Activated CD4-positive, alpha-beta memory T cell treated with anti-CD3 and anti-CD28 coated beads, Interleukin-2, amount 10 ng/mL, durations not matched to agents 7 days and 5 days (primary cell): ENCODE results near the gene BLCAP. TPM values are rescaled to one million over a fixed set of nuclear protein-coding genes. Genes with fewer than 3 reads are reported as not detected.

ENCODE experiments used
- CTCF ChIA-PET: fragments of 350-600 bp; sonication (Branson Sonifier 250); formaldehyde crosslinking; loops from one replicate; lab custom pipeline; 2021; ENCODE audit warnings: antibody characterized with exemption, inconsistent platforms; lab: Charles Lee
- POLR2A ChIA-PET: fragments of 350-600 bp; sonication (Branson Sonifier 250); formaldehyde crosslinking; loops from one replicate; lab custom pipeline; 2021; ENCODE audit warnings: antibody characterized with exemption; lab: Charles Lee
- DNase-seq: peaks from one replicate; pipeline ENCODE4 v3.0.0-alpha.2; 2020
- H3K27ac Mint-ChIP-seq: one replicate; pipeline ENCODE4 v1.8.0; 2021; ENCODE audit warnings: mild to moderate bottlenecking, mixed read lengths
- H3K27me3 Mint-ChIP-seq: one replicate; pipeline ENCODE4 v1.8.0; 2021; ENCODE audit warnings: mixed read lengths
- H3K36me3 Mint-ChIP-seq: one replicate; pipeline ENCODE4 v1.8.0; 2021; ENCODE audit warnings: low read depth, mixed read lengths
- H3K4me1 Mint-ChIP-seq: one replicate; pipeline ENCODE4 v1.8.0; 2021; ENCODE audit warnings: mixed read lengths
- H3K4me3 Mint-ChIP-seq: one replicate; pipeline ENCODE4 v1.8.0; 2021; ENCODE audit warnings: mild to moderate bottlenecking, mixed read lengths
- H3K9me3 Mint-ChIP-seq: one replicate; pipeline ENCODE4 v1.8.0; 2021; ENCODE audit warnings: mixed read lengths
- total RNA-seq, 2 experiments: library from RNA; stranded (reverse); gene quantifications; one replicate each; pipeline ENCODE4 v1.2.3, GENCODE V29; 2021

Gene BLCAP
- total RNA-seq, 2 experiments from 2014 or later = 37.7 to 39.4 TPM

DNA sequence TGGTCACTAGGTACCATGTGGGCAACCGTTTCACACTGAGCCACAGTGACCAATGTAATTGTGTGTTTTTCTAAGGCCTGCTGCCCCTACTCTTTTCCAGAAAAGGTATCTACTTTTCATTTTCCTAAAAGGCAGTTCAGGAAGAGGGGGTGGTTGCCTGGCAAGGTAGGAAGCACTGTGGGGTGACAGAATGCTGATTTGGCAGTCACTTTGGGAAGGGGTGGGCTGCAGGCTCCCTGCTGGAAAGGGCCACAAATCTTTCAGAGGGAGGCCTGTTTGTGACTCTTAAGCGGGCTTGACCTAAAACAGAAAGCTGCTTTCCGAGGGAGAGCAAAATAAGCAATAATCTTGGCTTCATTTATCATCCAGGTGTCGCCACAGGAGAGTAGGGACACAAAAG, 11.8 kb downstream of the BLCAP start:
- no peak overlapping the region for H3K27ac Mint-ChIP-seq
- H3K36me3 Mint-ChIP-seq = peaks cover 30% of the 10 kb centered on the region
- H3K4me3 Mint-ChIP-seq = no peak overlapping the region
- no peak for DNase-seq
- H3K4me1 Mint-ChIP-seq = peaks cover 3% of the 10 kb centered on the region
- no peaks in the 10 kb centered on the region for H3K9me3 Mint-ChIP-seq
- H3K27me3 Mint-ChIP-seq = no peaks in the 10 kb centered on the region
- ChIA-PET CTCF (no interaction called here), POLR2A (no interaction called here)

DNA sequence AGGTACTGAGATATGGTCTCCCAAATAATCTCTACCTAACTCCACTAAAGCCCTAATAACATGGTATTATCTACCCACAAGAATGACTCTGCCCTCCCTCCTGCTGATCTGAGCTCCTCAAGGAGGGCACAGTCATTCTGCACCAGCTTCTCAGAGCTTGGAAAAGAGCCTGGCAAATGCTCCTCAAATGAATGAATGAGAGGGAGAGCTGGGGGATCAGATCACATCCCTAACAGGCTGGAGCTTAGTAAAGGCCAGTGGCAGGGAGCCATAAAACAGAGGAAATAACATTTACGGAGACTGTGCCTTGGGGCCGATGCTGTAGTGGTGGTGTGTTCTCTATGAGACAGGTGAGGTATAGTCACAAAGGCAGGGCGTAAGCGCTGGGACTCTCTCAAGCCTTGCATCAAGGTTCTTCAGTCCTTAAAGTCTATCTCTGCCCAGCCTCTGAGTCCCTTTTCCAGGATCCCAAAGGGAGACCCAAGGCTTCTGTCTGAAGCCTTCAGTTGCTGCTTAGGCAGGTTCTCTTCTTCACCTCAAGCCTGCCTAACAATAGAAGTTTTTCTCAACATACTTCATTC, 13.8 kb downstream of the BLCAP start:
- Mint-ChIP-seq H3K36me3 (peaks cover 22% of the 10 kb centered on the region), H3K27ac (no peak overlapping the region), H3K4me1 (peaks cover 3% of the 10 kb centered on the region), H3K4me3 (no peak overlapping the region), H3K27me3 (no peaks in the 10 kb centered on the region), H3K9me3 (no peaks in the 10 kb centered on the region)
- DNase-seq = no peak
- CTCF ChIA-PET = no interaction called here
- POLR2A ChIA-PET = no interaction called here

DNA sequence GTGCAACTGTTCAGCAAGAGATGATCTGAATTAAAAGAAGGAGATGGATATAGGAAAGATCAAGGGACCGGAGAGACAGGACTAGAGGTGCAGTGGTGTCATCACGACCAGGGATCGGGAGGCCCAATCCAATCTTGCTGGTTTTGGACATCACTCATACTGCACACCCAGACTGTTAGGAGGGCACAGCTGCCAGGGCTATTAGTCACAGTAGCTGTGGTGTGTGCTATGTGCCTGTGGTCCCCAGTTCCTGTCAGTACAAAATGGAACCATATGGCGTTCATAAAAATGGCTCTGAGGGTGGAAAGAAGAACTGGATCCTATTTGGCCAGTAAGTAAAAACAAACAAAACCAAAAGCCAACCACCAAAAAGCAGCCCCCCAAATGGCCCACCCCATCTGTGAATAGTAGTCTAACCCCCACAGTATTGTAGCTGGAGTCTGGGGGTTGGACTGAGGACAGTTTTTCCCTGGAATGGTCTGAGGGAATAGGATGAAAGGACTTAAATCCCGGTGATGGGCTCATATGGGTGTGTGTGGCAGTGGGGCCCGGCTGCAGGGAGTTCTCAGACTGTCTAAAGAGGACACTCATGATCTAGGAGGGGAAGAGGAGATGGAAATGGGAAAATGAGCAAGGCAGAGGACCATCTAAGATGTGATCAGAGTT, 15.9 kb downstream of the BLCAP start:
- Mint-ChIP-seq H3K27me3 (no peaks in the 10 kb centered on the region), H3K9me3 (no peaks in the 10 kb centered on the region), H3K4me1 (no peaks in the 10 kb centered on the region), H3K36me3 (peaks cover 10% of the 10 kb centered on the region), H3K4me3 (no peak overlapping the region), H3K27ac (no peak overlapping the region)
- DNase-seq = no peak
- ChIA-PET POLR2A (no interaction called here), CTCF (no interaction called here)

DNA sequence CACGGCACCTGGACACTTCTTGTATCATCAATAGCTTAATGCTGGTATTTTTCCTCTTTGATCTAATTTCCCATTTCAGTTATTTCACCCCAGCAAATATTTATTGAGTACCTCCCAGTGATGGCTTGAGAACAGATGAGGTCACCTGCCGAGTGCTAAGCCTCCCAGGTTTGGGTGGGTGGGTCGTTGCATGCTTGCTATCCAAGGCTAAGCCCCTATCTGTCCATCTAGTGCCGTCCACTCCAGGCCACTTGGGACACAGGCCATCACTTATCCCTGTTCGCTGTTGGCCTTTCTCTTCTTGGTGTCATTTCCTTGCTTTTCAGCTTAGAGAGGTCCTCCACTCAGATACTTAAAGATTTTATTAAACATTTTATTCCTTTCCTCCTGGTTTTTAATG, 17.4 kb downstream of the BLCAP start:
- Mint-ChIP-seq H3K4me1 (no peaks in the 10 kb centered on the region), H3K36me3 (peaks cover 7% of the 10 kb centered on the region), H3K27ac (no peak overlapping the region), H3K27me3 (no peaks in the 10 kb centered on the region), H3K9me3 (no peaks in the 10 kb centered on the region), H3K4me3 (no peak overlapping the region)
- ChIA-PET CTCF (no interaction called here), POLR2A (no interaction called here)
- no peak for DNase-seq

DNA sequence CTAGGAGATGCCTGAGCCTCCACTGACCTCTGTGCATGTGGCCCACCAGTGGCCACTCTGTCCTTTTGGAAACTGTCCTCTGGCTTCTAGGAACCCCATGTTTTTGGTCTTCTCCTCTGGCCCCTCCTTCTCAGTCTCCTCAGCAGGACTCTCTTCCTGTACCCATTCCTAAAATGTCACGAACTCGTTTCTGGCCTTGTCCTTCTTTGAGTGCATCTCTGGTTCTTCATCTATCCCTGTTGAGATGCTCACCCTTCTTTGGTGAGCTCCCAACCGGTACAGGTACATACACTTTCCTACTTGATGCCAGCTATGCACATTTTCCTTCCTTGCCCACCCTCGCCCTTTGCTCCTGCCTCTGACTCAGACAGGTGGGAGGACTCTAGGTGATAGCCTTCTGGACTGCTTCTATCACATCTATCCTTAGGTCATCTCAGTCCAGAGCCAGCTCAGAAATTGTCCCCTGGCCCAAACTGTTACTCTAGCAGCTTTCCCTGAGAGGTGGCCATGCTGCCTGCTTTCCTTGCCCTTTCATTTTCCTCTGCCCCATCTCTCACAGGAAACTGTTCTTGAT, 21.4 kb downstream of the BLCAP start:
- Mint-ChIP-seq H3K36me3 (no peaks in the 10 kb centered on the region), H3K4me3 (no peak overlapping the region), H3K4me1 (no peaks in the 10 kb centered on the region), H3K27ac (no peak overlapping the region), H3K27me3 (no peaks in the 10 kb centered on the region), H3K9me3 (no peaks in the 10 kb centered on the region)
- DNase-seq = no peak
- POLR2A ChIA-PET = interaction anchor here (1.2 kb wide), 1 partner anchor 14 kb away, joined by 4 read pairs; no protein-coding TSS in a partner anchor
- CTCF ChIA-PET = no interaction called here

DNA sequence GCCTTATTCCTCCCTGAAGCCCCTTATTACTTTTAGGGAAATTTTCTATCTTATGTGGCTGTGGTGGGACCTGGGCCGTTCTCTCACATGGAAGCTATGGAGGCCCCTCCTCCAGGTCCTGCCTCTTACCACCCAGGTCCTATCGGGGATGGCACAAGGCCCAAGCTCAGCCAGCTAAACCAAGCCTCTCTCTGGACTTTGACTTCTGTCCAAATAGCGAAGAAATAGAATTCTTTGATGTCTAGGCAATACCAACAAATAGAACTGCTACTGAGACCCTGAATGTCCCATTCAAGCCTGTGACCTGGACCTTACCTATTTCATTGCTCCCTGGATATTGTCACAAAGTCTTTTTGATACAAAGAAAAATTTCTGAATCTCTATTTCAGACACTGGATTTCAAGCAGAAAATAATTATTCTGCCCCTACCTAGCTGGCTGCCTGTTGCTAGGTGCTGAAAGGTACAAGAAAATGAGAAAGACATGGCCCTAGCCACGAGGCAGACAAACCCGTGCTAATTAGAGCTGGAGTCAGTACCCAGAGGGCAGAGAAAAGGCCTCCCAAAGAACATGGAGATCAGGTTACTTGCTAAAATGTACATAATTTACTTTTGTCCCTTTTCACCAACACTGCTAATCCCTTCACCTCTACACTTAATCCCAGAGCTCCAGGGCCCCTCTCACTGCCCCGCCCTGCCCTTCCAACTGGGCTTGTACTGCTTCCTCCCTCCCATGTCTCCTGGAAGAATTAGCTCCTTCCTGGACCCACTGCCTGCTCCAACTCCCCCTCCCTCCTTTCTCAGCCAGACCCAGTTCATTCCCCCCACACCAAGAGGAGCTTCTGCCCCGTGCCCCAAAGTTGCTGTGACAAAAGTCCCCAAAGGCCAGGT, 22.2 kb downstream of the BLCAP start:
- POLR2A ChIA-PET = interaction anchor here (1.2 kb wide), 1 partner anchor 15 kb away, joined by 4 read pairs; no protein-coding TSS in a partner anchor
- CTCF ChIA-PET = no interaction called here
- Mint-ChIP-seq H3K27ac (no peak overlapping the region), H3K4me1 (no peaks in the 10 kb centered on the region), H3K4me3 (no peak overlapping the region), H3K36me3 (no peaks in the 10 kb centered on the region), H3K27me3 (no peaks in the 10 kb centered on the region), H3K9me3 (no peaks in the 10 kb centered on the region)
- no peak for DNase-seq

DNA sequence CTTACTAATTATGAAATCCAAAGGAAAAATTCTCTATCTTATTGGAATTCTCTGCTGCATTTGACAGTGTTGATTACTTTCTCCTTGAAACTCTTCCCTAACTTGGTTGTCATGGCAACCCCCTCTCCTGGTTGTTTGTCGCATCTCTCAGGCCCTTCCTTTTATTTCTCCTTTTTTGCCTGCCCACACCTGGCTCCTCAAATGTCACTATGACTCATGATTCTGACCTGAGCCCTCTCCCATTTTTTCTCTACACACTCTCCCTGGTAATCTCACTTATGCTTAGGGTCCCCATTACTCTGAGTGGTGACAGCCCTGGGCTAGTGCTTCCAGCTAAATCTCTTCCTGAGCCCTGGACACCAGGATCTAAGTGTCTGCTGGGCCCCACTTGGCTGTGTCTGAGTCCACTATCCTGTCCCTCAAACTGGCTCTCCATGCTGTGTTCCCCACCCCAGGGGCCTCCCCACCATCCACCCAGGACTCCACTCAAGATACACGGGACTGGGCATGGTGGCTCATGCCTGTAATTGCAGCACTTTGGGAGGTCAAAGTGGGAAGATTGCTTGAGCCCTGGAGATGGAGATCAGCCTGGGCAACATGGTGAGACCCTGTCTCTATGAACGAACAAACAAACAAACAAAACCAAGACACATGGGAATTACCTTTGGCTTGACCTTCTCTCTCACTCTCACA, 23.1 kb downstream of the BLCAP start:
- Mint-ChIP-seq H3K4me3 (no peak overlapping the region), H3K4me1 (no peaks in the 10 kb centered on the region), H3K36me3 (no peaks in the 10 kb centered on the region), H3K27me3 (no peaks in the 10 kb centered on the region), H3K9me3 (no peaks in the 10 kb centered on the region), H3K27ac (no peak overlapping the region)
- ChIA-PET POLR2A (no interaction called here), CTCF (no interaction called here)
- DNase-seq = no peak

DNA sequence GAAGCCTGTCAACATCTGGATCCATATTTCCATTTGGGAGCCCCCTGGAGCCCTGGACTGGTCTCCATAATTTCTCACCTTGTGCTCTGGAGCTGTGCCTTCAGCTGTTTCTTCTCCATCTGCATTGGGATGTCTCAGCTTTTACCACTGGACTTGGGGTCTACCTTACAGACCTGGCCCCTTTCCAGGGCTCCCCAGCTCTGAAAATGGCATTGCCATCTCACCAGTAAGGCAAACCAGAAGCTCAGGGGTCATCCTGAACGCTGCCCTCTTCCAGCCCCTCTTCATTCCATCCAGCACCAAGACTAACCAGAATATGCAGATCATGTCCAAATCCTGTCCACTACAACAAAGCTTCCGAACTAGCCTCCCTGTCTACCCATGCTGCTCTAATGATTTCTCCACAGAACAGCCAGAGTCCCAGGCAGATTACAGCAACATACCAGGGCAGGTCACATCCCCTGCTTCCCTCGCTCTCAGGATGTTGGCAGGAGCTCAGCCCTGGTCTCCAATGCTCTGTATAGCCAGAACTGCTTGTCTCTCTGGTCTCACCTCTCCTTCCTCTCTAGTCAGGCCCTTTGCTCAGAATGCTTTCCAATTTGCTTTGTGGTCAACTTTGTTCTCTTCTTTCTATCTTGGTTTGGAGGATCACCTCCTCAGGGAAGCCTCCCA, 24.3 kb downstream of the BLCAP start:
- no peak overlapping the region for H3K27ac Mint-ChIP-seq
- CTCF ChIA-PET = no interaction called here

DNA sequence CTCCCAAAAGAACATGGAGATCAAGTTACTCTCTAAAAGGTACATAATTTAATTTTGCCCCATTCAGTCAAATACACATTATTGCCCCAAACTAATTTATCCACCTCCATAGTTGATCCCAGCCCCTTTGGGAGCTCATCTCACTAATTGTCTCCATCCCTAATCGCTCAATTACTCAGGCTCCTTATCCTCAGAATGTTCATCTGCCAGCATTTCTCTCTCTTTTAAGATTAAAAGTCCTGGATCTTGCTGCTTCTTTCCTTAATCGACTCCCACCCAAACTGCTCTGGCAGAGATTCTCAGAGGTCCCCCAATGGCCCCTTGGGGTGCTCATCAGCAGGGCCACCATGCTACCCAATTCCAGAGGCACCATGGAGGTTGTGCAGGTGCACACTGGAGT, 25.0 kb downstream of the BLCAP start:
- ChIA-PET CTCF (no interaction called here), POLR2A (interaction anchor here (1.1 kb wide), 1 partner anchor 113 kb away, joined by 3 read pairs; no protein-coding TSS in a partner anchor)
- Mint-ChIP-seq H3K9me3 (no peaks in the 10 kb centered on the region), H3K36me3 (no peaks in the 10 kb centered on the region), H3K4me3 (no peak overlapping the region), H3K27me3 (no peaks in the 10 kb centered on the region), H3K27ac (no peak overlapping the region), H3K4me1 (no peaks in the 10 kb centered on the region)
- no peak for DNase-seq

More for the DNA sequence above, 24.3 kb downstream of the BLCAP start:
- Mint-ChIP-seq H3K9me3 (no peaks in the 10 kb centered on the region), H3K27me3 (no peaks in the 10 kb centered on the region), H3K36me3 (no peaks in the 10 kb centered on the region), H3K4me1 (no peaks in the 10 kb centered on the region), H3K4me3 (no peak overlapping the region)
- DNase-seq = no peak
- POLR2A ChIA-PET = interaction anchor here (1.1 kb wide), 1 partner anchor 113 kb away, joined by 3 read pairs; no protein-coding TSS in a partner anchor

DNA sequence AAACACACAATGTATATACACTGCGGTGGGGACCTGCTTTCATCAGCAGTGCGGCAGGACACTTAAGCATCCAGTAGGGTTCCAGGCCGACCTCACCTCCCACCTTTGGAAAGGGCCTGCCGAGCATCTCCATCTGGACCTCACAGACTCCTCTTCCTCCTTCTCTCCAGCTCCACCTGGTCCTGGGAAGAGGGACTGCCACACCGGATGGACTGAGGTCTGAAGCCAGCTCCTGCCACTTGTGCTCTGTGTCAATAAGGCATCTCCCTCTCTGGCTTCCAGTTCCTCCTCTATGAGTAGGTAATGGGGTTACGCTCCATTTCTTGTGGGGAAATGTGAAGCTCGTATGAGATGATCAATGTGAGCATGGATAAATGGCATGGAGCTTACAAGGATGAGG, 25.7 kb downstream of the BLCAP start:
- CTCF ChIA-PET = no interaction called here
- Mint-ChIP-seq H3K4me1 (no peaks in the 10 kb centered on the region), H3K36me3 (no peaks in the 10 kb centered on the region), H3K27ac (no peak overlapping the region), H3K27me3 (no peaks in the 10 kb centered on the region), H3K4me3 (no peak overlapping the region), H3K9me3 (no peaks in the 10 kb centered on the region)
- no peak for DNase-seq
- POLR2A ChIA-PET = no interaction called here

DNA sequence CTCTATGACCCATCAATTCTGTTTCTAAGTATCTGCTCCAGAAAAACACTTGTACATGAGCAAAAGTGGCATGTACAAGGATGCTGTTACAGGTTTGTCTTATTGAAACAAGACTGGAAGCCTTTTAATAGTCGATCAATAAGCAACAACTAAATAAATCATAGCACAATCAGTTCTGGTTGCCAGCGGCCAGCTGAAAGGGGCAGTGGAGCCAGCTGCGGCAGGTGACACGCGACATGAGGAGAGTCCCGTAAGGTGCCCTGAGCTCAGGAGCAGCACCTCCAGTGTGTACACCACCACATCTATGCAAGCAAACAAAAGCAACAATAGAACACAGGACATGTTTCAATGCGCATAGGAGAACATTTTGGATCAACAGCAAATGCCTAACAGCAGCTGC, 27.4 kb downstream of the BLCAP start:
- no peaks in the 10 kb centered on the region for H3K27me3 Mint-ChIP-seq
- POLR2A ChIA-PET = no interaction called here
- DNase-seq = no peak
- CTCF ChIA-PET = no interaction called here
- no peak overlapping the region for H3K4me3 Mint-ChIP-seq
- H3K36me3 Mint-ChIP-seq = no peaks in the 10 kb centered on the region
- no peaks in the 10 kb centered on the region for H3K4me1 Mint-ChIP-seq
- H3K9me3 Mint-ChIP-seq = no peaks in the 10 kb centered on the region
- H3K27ac Mint-ChIP-seq = no peak overlapping the region

DNA sequence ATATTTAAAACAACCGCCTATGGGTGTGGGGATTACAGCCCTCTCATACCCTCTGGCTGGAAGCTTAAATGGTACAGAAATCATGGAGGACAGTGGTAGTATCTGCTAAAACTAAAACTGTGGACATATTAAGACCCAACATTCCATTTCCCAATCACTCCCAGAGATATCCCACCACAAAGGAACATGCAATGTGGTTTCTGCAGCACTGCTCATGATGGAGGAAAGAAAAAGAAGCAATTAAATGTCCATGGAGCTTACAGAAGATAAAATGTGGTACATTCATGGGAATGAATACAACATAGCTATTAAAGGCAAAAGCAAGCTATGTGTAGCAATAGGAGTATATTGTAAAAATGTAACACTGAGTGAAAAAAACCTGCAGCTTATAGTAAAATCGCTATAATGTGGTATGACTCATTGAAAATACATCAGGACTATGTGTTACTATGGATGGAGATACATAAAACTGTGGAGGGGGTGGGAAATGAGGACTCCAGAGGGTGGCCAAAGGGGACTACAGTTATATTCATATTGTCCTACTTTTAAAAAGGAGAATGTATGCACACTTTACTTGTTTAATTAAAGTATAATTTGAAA, 29.5 kb downstream of the BLCAP start:
- peaks cover 7% of the 10 kb centered on the region for H3K4me1 Mint-ChIP-seq
- H3K4me3 Mint-ChIP-seq = no peak overlapping the region
- ChIA-PET POLR2A (no interaction called here), CTCF (interaction anchor here (0.7 kb wide), 1 partner anchor 163 kb away, joined by 3 read pairs; no protein-coding TSS in a partner anchor)
- H3K27me3 Mint-ChIP-seq = no peaks in the 10 kb centered on the region
- H3K27ac Mint-ChIP-seq = no peak overlapping the region
- H3K9me3 Mint-ChIP-seq = no peaks in the 10 kb centered on the region
- peaks cover 4% of the 10 kb centered on the region for H3K36me3 Mint-ChIP-seq
- no peak for DNase-seq
